Colonic mucosa (tissue), 4 donors: ENCODE data around the gene SMIM29. TPM values are rescaled to one million over a fixed set of nuclear protein-coding genes. Genes with fewer than 3 reads are reported as not detected.
"Not testable (repeated sequence)": the region's sequence is repeated elsewhere in the genome, so short reads cannot be mapped to it uniquely, and the experiment has no call there.

Experiments used
- DNase-seq: peaks from one replicate; pipeline ENCODE4 v3.0.0-alpha.2; 2020
- H3K27ac ChIP-seq: fragments of 200-600 bp; one replicate; pipeline ENCODE4 v1.8.0; 2021
- H3K27me3 ChIP-seq: fragments of 200-600 bp; one replicate; pipeline ENCODE4 v1.8.0; 2021
- H3K36me3 ChIP-seq: fragments of 200-600 bp; one replicate; pipeline ENCODE4 v1.8.0; 2021
- H3K4me1 ChIP-seq: fragments of 200-600 bp; one replicate; pipeline ENCODE4 v1.8.0; 2021; ENCODE audit warnings: mild to moderate bottlenecking
- H3K4me3 ChIP-seq: fragments of 200-600 bp; one replicate; pipeline ENCODE4 v1.8.0; 2021
- H3K9ac ChIP-seq, 2 donors: one replicate each; pipeline ENCODE4 v1.7.0; 2013; ENCODE audit warnings: control low read depth in 2 of 2, low read depth in 2 of 2, low read length in 2 of 2
- H3K9me3 ChIP-seq: fragments of 200-600 bp; one replicate; pipeline ENCODE4 v1.8.0; 2021
- intact Hi-C: fragments of 100-400 bp; cut with DNase I; formaldehyde crosslinking; loops from one replicate; pipeline ENCODE4 v1.14.1; 2022
- total RNA-seq, 2 donors: library from RNA; stranded (reverse); fragmentation: NEBNext Ultra II Directional in 1 of 2; extraction: Animal tissue kit (Norgen Biotek cat#: 25700) in 1 of 2; gene quantifications; one replicate each; pipeline ENCODE4 v1.2.1, GENCODE V29; 2021
- TF ChIP-seq, protein P1 (sequence below): fragments of 200-600 bp; IDR thresholded peaks from one replicate; pipeline ENCODE4 v1.8.0; 2022; ENCODE audit warnings: antibody characterized with exemption, mild to moderate bottlenecking
- donor health status: healthy.
- donor health status: DM: no; HTN: no; CAD: no.
- donor health status: DM: no; HTN: no; CAD: no.

SMIM29 gene
- total RNA-seq, 2 donors from 2014 or later = 8.6 to 12.8 TPM

DNA sequence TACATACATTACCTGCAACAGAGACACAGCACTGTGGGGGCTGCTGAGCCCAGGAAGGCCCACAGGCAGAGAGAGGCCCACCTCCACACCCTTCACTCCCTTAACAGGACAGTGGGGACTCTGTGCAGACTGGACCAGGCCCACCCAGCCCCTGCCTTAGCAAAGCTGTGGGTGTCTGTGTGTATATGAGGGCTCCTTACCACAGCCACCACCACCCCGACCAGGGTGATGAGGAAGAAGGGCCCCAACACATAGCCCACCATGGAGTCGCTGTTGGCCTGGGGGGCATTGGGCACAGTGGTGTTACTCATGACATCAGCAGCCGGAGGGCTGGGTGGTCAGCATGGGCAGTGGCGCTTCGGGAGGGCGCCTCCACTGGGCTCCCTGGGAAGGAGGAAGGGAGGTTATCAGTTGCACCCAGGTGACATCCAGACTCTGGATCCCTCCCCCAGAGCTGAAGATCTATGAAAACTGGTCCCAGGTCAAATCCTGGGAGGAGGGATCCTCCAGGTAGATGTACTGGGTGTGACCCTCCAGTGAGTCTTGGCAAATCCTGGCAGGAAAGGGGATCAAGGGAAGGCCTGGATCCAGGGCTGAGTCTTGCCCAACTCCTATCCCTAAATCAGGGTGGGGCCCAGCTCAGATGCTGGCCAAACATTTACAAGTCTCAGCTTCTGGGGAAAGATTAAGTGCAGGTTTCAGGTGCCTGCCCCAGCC is 1.2 kb downstream of the SMIM29 start:
- H3K4me3 ChIP-seq = no peak overlapping the region
- peak; percentile 31 for DNase-seq
- H3K36me3 ChIP-seq = no peaks in the 10 kb centered on the region
- peak overlapping the region in 1 of 2 donors; percentile 83 for H3K9ac ChIP-seq
- TF ChIP-seq, protein P1, sequence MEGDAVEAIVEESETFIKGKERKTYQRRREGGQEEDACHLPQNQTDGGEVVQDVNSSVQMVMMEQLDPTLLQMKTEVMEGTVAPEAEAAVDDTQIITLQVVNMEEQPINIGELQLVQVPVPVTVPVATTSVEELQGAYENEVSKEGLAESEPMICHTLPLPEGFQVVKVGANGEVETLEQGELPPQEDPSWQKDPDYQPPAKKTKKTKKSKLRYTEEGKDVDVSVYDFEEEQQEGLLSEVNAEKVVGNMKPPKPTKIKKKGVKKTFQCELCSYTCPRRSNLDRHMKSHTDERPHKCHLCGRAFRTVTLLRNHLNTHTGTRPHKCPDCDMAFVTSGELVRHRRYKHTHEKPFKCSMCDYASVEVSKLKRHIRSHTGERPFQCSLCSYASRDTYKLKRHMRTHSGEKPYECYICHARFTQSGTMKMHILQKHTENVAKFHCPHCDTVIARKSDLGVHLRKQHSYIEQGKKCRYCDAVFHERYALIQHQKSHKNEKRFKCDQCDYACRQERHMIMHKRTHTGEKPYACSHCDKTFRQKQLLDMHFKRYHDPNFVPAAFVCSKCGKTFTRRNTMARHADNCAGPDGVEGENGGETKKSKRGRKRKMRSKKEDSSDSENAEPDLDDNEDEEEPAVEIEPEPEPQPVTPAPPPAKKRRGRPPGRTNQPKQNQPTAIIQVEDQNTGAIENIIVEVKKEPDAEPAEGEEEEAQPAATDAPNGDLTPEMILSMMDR = no peak
- H3K9me3 ChIP-seq = no peaks in the 10 kb centered on the region
- intact Hi-C loops = loop anchor here (2.0 kb wide), 1 partner anchor 167 kb away; no protein-coding TSS in a partner anchor
- H3K27ac ChIP-seq = peak overlapping the region; percentile 86
- H3K27me3 ChIP-seq = no peaks in the 10 kb centered on the region
- H3K4me1 ChIP-seq = peaks cover 3% of the 10 kb centered on the region

DNA sequence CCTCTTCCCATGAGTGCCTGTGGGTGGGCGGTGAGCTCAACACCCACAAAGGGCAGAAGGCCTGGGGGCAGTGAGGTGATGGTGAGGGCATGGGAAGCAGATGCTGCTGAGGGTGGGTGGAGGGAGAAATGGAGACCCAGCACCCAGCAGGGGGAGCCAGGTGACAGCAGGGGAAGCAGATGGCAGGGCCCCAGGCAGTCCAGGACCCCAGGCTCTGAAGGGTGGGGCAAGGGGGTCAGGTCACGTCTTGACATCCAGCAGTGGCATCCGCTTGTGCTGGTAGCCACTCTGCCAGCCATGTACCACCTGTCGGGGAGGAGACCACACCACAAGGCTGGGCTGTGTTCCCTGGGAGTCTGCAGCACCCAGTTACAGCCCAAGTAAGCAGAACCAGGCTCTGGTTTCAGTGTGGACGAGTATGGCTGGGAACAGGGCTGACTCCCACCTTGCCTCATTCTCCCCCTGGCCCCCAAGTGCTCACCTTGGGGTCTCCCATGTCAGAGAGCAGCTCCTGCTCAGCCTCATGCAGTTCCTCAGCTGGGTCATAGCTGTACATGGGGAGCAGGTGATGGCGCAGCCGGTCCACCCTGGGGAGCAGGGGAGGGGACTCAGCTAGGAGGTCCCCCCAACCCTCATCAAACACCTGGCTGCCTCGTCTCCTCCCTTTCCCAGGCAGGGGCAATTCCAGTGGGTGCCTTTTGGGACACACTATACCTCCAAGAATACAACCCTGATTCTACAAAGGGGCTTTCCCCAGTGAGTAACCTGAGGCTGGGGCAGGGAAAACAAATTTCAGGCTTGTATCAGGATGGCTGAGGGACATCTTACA is 2.0 kb downstream of the SMIM29 start:
- H3K4me1 ChIP-seq = peaks cover 3% of the 10 kb centered on the region
- TF ChIP-seq, protein P1 = no peak
- no peak overlapping the region for H3K27ac ChIP-seq
- no peaks in the 10 kb centered on the region for H3K36me3 ChIP-seq
- H3K4me3 ChIP-seq = no peak overlapping the region
- H3K27me3 ChIP-seq = no peaks in the 10 kb centered on the region
- H3K9ac ChIP-seq = no peak overlapping the region
- no peaks in the 10 kb centered on the region for H3K9me3 ChIP-seq
- DNase-seq = peak; percentile 42
- intact Hi-C loops = no loop called here

DNA sequence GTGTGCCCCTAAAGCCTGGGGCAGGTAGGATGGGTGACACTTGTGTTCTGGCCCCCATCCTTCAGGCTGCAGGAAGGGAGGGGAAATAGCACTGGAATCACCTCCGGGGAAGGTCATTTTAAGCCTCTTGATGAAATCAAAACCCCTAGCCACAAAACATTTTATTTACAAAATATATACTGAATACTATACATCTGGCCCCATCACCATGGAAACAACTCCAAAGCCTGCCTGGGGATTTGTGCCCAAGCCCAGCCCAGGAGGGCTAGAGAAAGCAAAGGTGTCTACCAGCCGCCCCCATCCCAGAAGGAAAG is 2.6 kb downstream of the SMIM29 start:
- Histone ChIP-seq H3K9me3 (no peaks in the 10 kb centered on the region), H3K27ac (no peak overlapping the region), H3K4me3 (no peak overlapping the region), H3K9ac (no peak overlapping the region), H3K27me3 (no peaks in the 10 kb centered on the region), H3K4me1 (peaks cover 3% of the 10 kb centered on the region), H3K36me3 (no peaks in the 10 kb centered on the region)
- no peak for DNase-seq
- TF ChIP-seq, protein P1 = no peak
- intact Hi-C loops = no loop called here

DNA sequence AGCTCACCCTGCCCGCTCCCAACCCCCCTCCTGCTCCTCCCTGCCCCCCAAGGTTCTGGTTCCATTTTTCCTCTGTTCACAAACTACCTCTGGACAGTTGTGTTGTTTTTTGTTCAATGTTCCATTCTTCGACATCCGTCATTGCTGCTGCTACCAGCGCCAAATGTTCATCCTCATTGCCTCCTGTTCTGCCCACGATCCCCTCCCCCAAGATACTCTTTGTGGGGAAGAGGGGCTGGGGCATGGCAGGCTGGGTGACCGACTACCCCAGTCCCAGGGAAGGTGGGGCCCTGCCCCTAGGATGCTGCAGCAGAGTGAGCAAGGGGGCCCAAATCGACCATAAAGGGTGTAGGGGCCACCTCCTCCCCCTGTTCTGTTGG is 3.1 kb downstream of the SMIM29 start:
- intact Hi-C loops, H3K9ac ChIP-seq: not testable (repeated sequence)

DNA sequence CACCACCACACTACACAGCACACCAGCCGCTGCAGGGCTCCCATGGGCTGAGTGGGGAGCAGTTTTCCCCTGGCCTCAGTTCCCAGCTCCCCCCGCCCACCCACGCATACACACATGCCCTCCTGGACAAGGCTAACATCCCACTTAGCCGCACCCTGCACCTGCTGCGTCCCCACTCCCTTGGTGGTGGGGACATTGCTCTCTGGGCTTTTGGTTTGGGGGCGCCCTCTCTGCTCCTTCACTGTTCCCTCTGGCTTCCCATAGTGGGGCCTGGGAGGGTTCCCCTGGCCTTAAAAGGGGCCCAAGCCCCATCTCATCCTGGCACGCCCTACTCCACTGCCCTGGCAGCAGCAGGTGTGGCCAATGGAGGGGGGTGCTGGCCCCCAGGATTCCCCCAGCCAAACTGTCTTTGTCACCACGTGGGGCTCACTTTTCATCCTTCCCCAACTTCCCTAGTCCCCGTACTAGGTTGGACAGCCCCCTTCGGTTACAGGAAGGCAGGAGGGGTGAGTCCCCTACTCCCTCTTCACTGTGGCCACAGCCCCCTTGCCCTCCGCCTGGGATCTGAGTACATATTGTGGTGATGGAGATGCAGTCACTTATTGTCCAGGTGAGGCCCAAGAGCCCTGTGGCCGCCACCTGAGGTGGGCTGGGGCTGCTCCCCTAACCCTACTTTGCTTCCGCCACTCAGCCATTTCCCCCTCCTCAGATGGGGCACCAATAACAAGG is 3.6 kb downstream of the SMIM29 start:
- intact Hi-C loops, H3K27me3 ChIP-seq, H3K27ac ChIP-seq, H3K4me1 ChIP-seq, H3K36me3 ChIP-seq, H3K4me3 ChIP-seq, H3K9ac ChIP-seq, H3K9me3 ChIP-seq, DNase-seq: not testable (repeated sequence)

More for the DNA sequence above, 3.1 kb downstream of the SMIM29 start:
- not testable (repeated sequence) for H3K27me3 ChIP-seq, H3K36me3 ChIP-seq, H3K27ac ChIP-seq, H3K9me3 ChIP-seq, H3K4me3 ChIP-seq, DNase-seq, H3K4me1 ChIP-seq
